Measurements from ENCODE around the gene KRTAP4-12. TPM values are rescaled to one million over a fixed set of nuclear protein-coding genes. Genes with fewer than 3 reads are reported as not detected.

Gene KRTAP4-12
- total RNA-seq, 1 experiment from 2014 or later = not detected

Other genes with a start within 250 kb of the KRTAP4-12 start
- gene KRT20, start 238.9 kb downstream of the KRTAP4-12 start, total RNA-seq (2021) = not detected in 2 replicates
- gene KRT23, start 186.5 kb downstream of the KRTAP4-12 start, total RNA-seq (2021) = not detected in 2 replicates
- not detected in 2 replicates for gene KRT39, start 157.2 kb downstream of the KRTAP4-12 start, total RNA-seq (2021)
- not detected in 2 replicates for gene KRT40, start 139.9 kb downstream of the KRTAP4-12 start, total RNA-seq (2021)
- gene KRTAP3-3, start 130.0 kb downstream of the KRTAP4-12 start, total RNA-seq (2021) = not detected in 2 replicates
- gene KRTAP3-2, start 124.3 kb downstream of the KRTAP4-12 start, total RNA-seq (2021) = not detected in 2 replicates
- gene KRTAP3-1, start 115.1 kb downstream of the KRTAP4-12 start, total RNA-seq (2021) = not detected in 2 replicates
- not detected in 2 replicates for gene KRTAP1-5, start 97.0 kb downstream of the KRTAP4-12 start, total RNA-seq (2021)
- gene KRTAP1-4, start 94.0 kb downstream of the KRTAP4-12 start, total RNA-seq (2021) = not detected in 2 replicates
- not detected in 2 replicates for gene KRTAP1-3, start 89.3 kb downstream of the KRTAP4-12 start, total RNA-seq (2021)
- not detected in 2 replicates for gene KRTAP1-1, start 82.7 kb downstream of the KRTAP4-12 start, total RNA-seq (2021)
- gene KRTAP2-1, start 76.9 kb downstream of the KRTAP4-12 start, total RNA-seq (2021) = not detected in 2 replicates
- gene KRTAP2-2, start 69.0 kb downstream of the KRTAP4-12 start, total RNA-seq (2021) = not detected in 2 replicates
- gene KRTAP2-3, start 64.1 kb downstream of the KRTAP4-12 start, total RNA-seq (2021) = 0.57 TPM in 1 of 2 replicates, not detected in the other
- not detected in 2 replicates for gene KRTAP2-4, start 58.3 kb downstream of the KRTAP4-12 start, total RNA-seq (2021)
- gene KRTAP4-7, start 40.0 kb downstream of the KRTAP4-12 start, total RNA-seq (2021) = not detected in 2 replicates
- not detected in 2 replicates for gene KRTAP4-8, start 26.0 kb downstream of the KRTAP4-12 start, total RNA-seq (2021)
- gene KRTAP4-16, start 22.0 kb downstream of the KRTAP4-12 start, total RNA-seq (2021) = not detected in 2 replicates
- gene KRTAP4-9, start 18.8 kb downstream of the KRTAP4-12 start, total RNA-seq (2021) = not detected in 2 replicates
- gene KRTAP4-11, start 5.8 kb downstream of the KRTAP4-12 start, total RNA-seq (2021) = not detected in 2 replicates
- not detected in 2 replicates for gene KRTAP4-6, start 16.4 kb upstream of the KRTAP4-12 start, total RNA-seq (2021)
- not detected in 2 replicates for gene KRTAP4-5, start 25.6 kb upstream of the KRTAP4-12 start, total RNA-seq (2021)
- not detected in 2 replicates for gene KRTAP4-4, start 36.6 kb upstream of the KRTAP4-12 start, total RNA-seq (2021)
- not detected in 2 replicates for gene KRTAP4-3, start 44.0 kb upstream of the KRTAP4-12 start, total RNA-seq (2021)
- not detected in 2 replicates for gene KRTAP4-2, start 54.0 kb upstream of the KRTAP4-12 start, total RNA-seq (2021)
- not detected in 2 replicates for gene KRTAP4-1, start 60.7 kb upstream of the KRTAP4-12 start, total RNA-seq (2021)
- gene KRTAP9-1, start 65.7 kb upstream of the KRTAP4-12 start, total RNA-seq (2021) = not detected in 2 replicates
- not detected in 2 replicates for gene KRTAP9-2, start 102.5 kb upstream of the KRTAP4-12 start, total RNA-seq (2021)
- not detected in 2 replicates for gene KRTAP9-3, start 108.3 kb upstream of the KRTAP4-12 start, total RNA-seq (2021)
- gene KRTAP9-8, start 113.8 kb upstream of the KRTAP4-12 start, total RNA-seq (2021) = not detected in 2 replicates
- not detected in 2 replicates for gene KRTAP9-4, start 125.5 kb upstream of the KRTAP4-12 start, total RNA-seq (2021)
- not detected in 2 replicates for gene KRTAP9-9, start 131.2 kb upstream of the KRTAP4-12 start, total RNA-seq (2021)
- gene KRTAP9-6, start 141.2 kb upstream of the KRTAP4-12 start, total RNA-seq (2021) = not detected in 2 replicates
- not detected in 2 replicates for gene KRTAP9-7, start 151.5 kb upstream of the KRTAP4-12 start, total RNA-seq (2021)
- not detected in 2 replicates for gene KRTAP29-1, start 178.7 kb upstream of the KRTAP4-12 start, total RNA-seq (2021)
- not detected in 2 replicates for gene KRTAP16-1, start 185.1 kb upstream of the KRTAP4-12 start, total RNA-seq (2021)
- gene KRTAP17-1, start 191.5 kb upstream of the KRTAP4-12 start, total RNA-seq (2021) = not detected in 2 replicates
- gene KRT33A, start 226.6 kb upstream of the KRTAP4-12 start, total RNA-seq (2021) = not detected in 2 replicates
- gene KRT33B, start 245.6 kb upstream of the KRTAP4-12 start, total RNA-seq (2021) = not detected in 2 replicates